H1 (cell line): Measurements from ENCODE around the gene METTL18. TPM values are rescaled to one million over a fixed set of nuclear protein-coding genes. Genes with fewer than 3 reads are reported as not detected.

Experiments used
- CTCF ChIA-PET: fragments of 300-600 bp; sonication (Branson Sonifier 250); formaldehyde crosslinking; loops from one replicate; lab custom pipeline; 2021; ENCODE audit not compliant: partially characterized antibody; lab: Charles Lee
- POLR2A ChIA-PET: fragments of 300-600 bp; sonication (Branson Sonifier 250); formaldehyde crosslinking; loops from one replicate; lab custom pipeline; 2021; ENCODE audit warnings: inconsistent platforms; ENCODE audit not compliant: partially characterized antibody; lab: Charles Lee
- DNase-seq, 2 experiments: peaks; one replicate each; pipeline versions ENCODE4 v3.0.0 to v3.0.0-alpha.2; 2010 to 2022; ENCODE audit warnings: low spot score in 2 of 2, low read depth in 1 of 2, mixed read lengths in 1 of 2
- FAIRE-seq: peaks from 2 replicates; lab custom pipeline; 2011; peaks lifted over from hg19 to GRCh38; lab: Jason Lieb, UNC
- H2AFZ ChIP-seq: 2 replicates; pipeline ENCODE4 v1.8.1; 2012; ENCODE audit warnings: low read length, inconsistent platforms
- H2AK5ac ChIP-seq: 2 replicates; pipeline ENCODE4 v1.6.1; 2013; ENCODE audit warnings: low read depth, low read length
- H2BK120ac ChIP-seq: replicated peaks from 2 replicates; pipeline ENCODE3; 2013; ENCODE audit warnings: low read depth, low read length, inconsistent platforms
- H2BK12ac ChIP-seq: 2 replicates; pipeline ENCODE4 v1.6.1; 2013; ENCODE audit warnings: low read depth, low read length
- H2BK15ac ChIP-seq: 2 replicates; pipeline ENCODE4 v1.6.1; 2013; ENCODE audit warnings: low read length
- H2BK20ac ChIP-seq: 2 replicates; pipeline ENCODE4 v1.6.1; 2013; ENCODE audit warnings: low read length
- H2BK5ac ChIP-seq: 2 replicates; pipeline ENCODE4 v1.6.1; 2013; ENCODE audit warnings: low read depth, low read length
- H3K14ac ChIP-seq: 2 replicates; pipeline ENCODE4 v1.6.1; 2013; ENCODE audit warnings: inconsistent platforms; ENCODE audit not compliant: insufficient read length
- H3K18ac ChIP-seq: 2 replicates; pipeline ENCODE4 v1.6.1; 2013; ENCODE audit warnings: low read length; ENCODE audit errors: extremely low read depth
- H3K23ac ChIP-seq: 2 replicates; pipeline ENCODE4 v1.6.1; 2013; ENCODE audit warnings: inconsistent platforms; ENCODE audit not compliant: insufficient read length
- H3K23me2 ChIP-seq: 2 replicates; pipeline ENCODE4 v1.6.1; 2013; ENCODE audit warnings: low read depth, low read length
- H3K27ac ChIP-seq: 2 replicates; pipeline ENCODE4 v1.6.1; 2011; ENCODE audit warnings: low read depth, low read length, inconsistent platforms
- H3K27me3 ChIP-seq, 4 experiments: replicated peaks in 1 of 4; 1 replicate in 1 of 4; 2 replicates in 3 of 4; pipeline versions ENCODE4 v1.6.1 to v1.8.1; 2011 to 2013; ENCODE audit warnings: low read length in 3 of 4, mild to moderate bottlenecking in 3 of 4, inconsistent platforms in 2 of 4, mixed read lengths in 2 of 4, moderate library complexity in 1 of 4; ENCODE audit not compliant: control insufficient read depth in 3 of 4, insufficient read depth in 3 of 4; ENCODE audit errors: extremely low read depth in 1 of 4
- H3K36me3 ChIP-seq, 4 experiments: 2 replicates each; pipeline versions ENCODE4 v1.6.1 to v1.8.1; 2011 to 2013; ENCODE audit warnings: mild to moderate bottlenecking in 4 of 4, low read length in 3 of 4, moderate library complexity in 2 of 4, control low read depth in 1 of 4, inconsistent platforms in 1 of 4; ENCODE audit not compliant: insufficient read depth in 4 of 4, control insufficient read depth in 2 of 4
- H3K4ac ChIP-seq: replicated peaks from 2 replicates; pipeline ENCODE3; 2013; ENCODE audit warnings: low read length, low read depth, mixed read lengths, inconsistent platforms; ENCODE audit not compliant: insufficient read length
- H3K4me1 ChIP-seq, 4 experiments: replicated peaks in 1 of 4; 1 replicate in 1 of 4; 2 replicates in 3 of 4; pipeline versions ENCODE4 v1.6.1 to v1.8.1; 2011 to 2013; ENCODE audit warnings: low read length in 3 of 4, inconsistent platforms in 2 of 4, mixed read lengths in 1 of 4; ENCODE audit not compliant: insufficient read depth in 4 of 4, control insufficient read depth in 3 of 4
- H3K4me2 ChIP-seq, 2 experiments: 2 replicates each; pipeline versions ENCODE4 v1.6.1 to v1.8.1; 2011 to 2013; ENCODE audit warnings: low read depth in 2 of 2, low read length in 2 of 2, control low read depth in 1 of 2, inconsistent platforms in 1 of 2, mild to moderate bottlenecking in 1 of 2; ENCODE audit not compliant: insufficient read depth in 1 of 2
- H3K4me3 ChIP-seq, 4 experiments: fragments of 200-600, 300-600 bp in 1 of 4; sonication (generic), shearing (Covaris generic), sonication (Bioruptor Twin) in 1 of 4; 2 replicates each; pipeline versions ENCODE4 v1.5.1 to v1.8.1; 2011 to 2016; ENCODE audit warnings: low read length in 4 of 4, low read depth in 3 of 4, control low read depth in 2 of 4, inconsistent platforms in 2 of 4, mild to moderate bottlenecking in 2 of 4, mixed read lengths in 1 of 4, moderate library complexity in 1 of 4; ENCODE audit not compliant: insufficient read depth in 2 of 4; ENCODE audit errors: extremely low read depth in 1 of 4
- H3K56ac ChIP-seq: replicated peaks from 2 replicates; pipeline ENCODE3; 2013; ENCODE audit warnings: low read depth, mild to moderate bottlenecking, mixed read lengths, low read length, inconsistent platforms; ENCODE audit not compliant: insufficient read length
- H3K79me1 ChIP-seq: 2 replicates; pipeline ENCODE4 v1.6.1; 2013; ENCODE audit warnings: low read depth, low read length, control low read depth
- H3K79me2 ChIP-seq, 2 experiments: 2 replicates each; pipeline versions ENCODE4 v1.6.1 to v1.8.1; 2012 to 2013; ENCODE audit warnings: low read length in 2 of 2, mild to moderate bottlenecking in 2 of 2, inconsistent platforms in 1 of 2; ENCODE audit not compliant: insufficient read depth in 2 of 2, control insufficient read depth in 1 of 2
- H3K9ac ChIP-seq, 4 experiments: replicated peaks in 1 of 4; 1 replicate in 1 of 4; 2 replicates in 3 of 4; pipeline versions ENCODE4 v1.6.1 to v1.8.1; 2011 to 2013; ENCODE audit warnings: low read depth in 3 of 4, low read length in 3 of 4, control low read depth in 2 of 4, mild to moderate bottlenecking in 2 of 4, moderate library complexity in 2 of 4, inconsistent platforms in 1 of 4; ENCODE audit errors: extremely low read depth in 1 of 4
- H3K9me3 ChIP-seq, 2 experiments: 2 replicates each; pipeline versions ENCODE4 v1.6.1 to v1.8.1; 2012 to 2013; ENCODE audit warnings: mild to moderate bottlenecking in 2 of 2, moderate library complexity in 2 of 2, control low read depth in 1 of 2, inconsistent platforms in 1 of 2, low read depth in 1 of 2, low read length in 1 of 2, mixed read lengths in 1 of 2; ENCODE audit not compliant: insufficient read depth in 2 of 2
- H4K20me1 ChIP-seq, 2 experiments: replicated peaks in 1 of 2; 2 replicates each; pipeline versions ENCODE3 to v1.8.1; 2011 to 2013; ENCODE audit warnings: inconsistent platforms in 2 of 2, low read length in 2 of 2, mild to moderate bottlenecking in 1 of 2; ENCODE audit not compliant: insufficient read depth in 2 of 2, control insufficient read depth in 1 of 2
- H4K5ac ChIP-seq: 2 replicates; pipeline ENCODE4 v1.6.1; 2013; ENCODE audit warnings: low read length, low read depth, mixed read lengths, inconsistent platforms; ENCODE audit not compliant: insufficient read length
- H4K8ac ChIP-seq: 2 replicates; pipeline ENCODE4 v1.8.0; 2013; ENCODE audit warnings: mild to moderate bottlenecking, moderate library complexity, low read length, inconsistent platforms; ENCODE audit not compliant: insufficient read depth; ENCODE audit errors: extremely low read depth
- H4K91ac ChIP-seq: replicated peaks from 2 replicates; pipeline ENCODE3; 2013; ENCODE audit warnings: low read length, mixed read lengths, inconsistent platforms; ENCODE audit not compliant: insufficient read length
- CHD1 ChIP-seq: IDR thresholded peaks from 2 replicates; pipeline ENCODE4 v1.6.1; 2012; ENCODE audit warnings: low read depth, low read length, improper control_type of control experiment
- EP300 ChIP-seq, 2 experiments: IDR thresholded peaks; 1 replicate in 1 of 2; 2 replicates in 1 of 2; pipeline ENCODE4 v1.6.1; 2011 to 2012; ENCODE audit warnings: low read depth in 2 of 2, low read length in 2 of 2, mild to moderate bottlenecking in 2 of 2, borderline replicate concordance in 1 of 2, inconsistent platforms in 1 of 2, moderate library complexity in 1 of 2
- GABPA ChIP-seq: IDR thresholded peaks from 2 replicates; pipeline ENCODE4 v1.6.1; 2011; ENCODE audit warnings: mild to moderate bottlenecking, low read length, moderate library complexity, borderline replicate concordance; ENCODE audit not compliant: insufficient read depth
- KDM1A ChIP-seq: fragments of 200-600, 300-600 bp; sonication (generic); IDR thresholded peaks from 2 replicates; pipeline ENCODE4 v1.7.1; 2016; ENCODE audit warnings: mild to moderate bottlenecking, low read length, borderline replicate concordance
- KDM5A ChIP-seq: fragments of 200-600 bp; IDR thresholded peaks from 2 replicates; pipeline ENCODE4 v1.7.1; 2012; ENCODE audit warnings: mild to moderate bottlenecking, low read length, inconsistent platforms, mixed read lengths
- MAX ChIP-seq: IDR thresholded peaks from 2 replicates; pipeline ENCODE4 v1.6.1; 2012; ENCODE audit warnings: inconsistent platforms
- RNF2 ChIP-seq: fragments of 200-900, 300-1000 bp; sonication (generic); IDR thresholded peaks from 2 replicates; pipeline ENCODE4 v1.7.1; 2016; ENCODE audit warnings: borderline replicate concordance, low read depth, mild to moderate bottlenecking, antibody characterized with exemption, low read length; ENCODE audit not compliant: poor library complexity, severe bottlenecking; ENCODE audit errors: missing control alignments
- SIRT6 ChIP-seq: IDR thresholded peaks from one replicate; pipeline ENCODE4 v1.7.1; 2012; ENCODE audit warnings: low read length, inconsistent platforms
- TAF1 ChIP-seq: IDR thresholded peaks from 2 replicates; pipeline ENCODE4 v1.6.1; 2011; ENCODE audit warnings: mild to moderate bottlenecking, low read depth, low read length
- TBP ChIP-seq: IDR thresholded peaks from 2 replicates; pipeline ENCODE4 v1.6.1; 2011; ENCODE audit warnings: low read depth, low read length, improper control_type of control experiment
- USF2 ChIP-seq: IDR thresholded peaks from 2 replicates; pipeline ENCODE4 v1.6.1; 2011; ENCODE audit warnings: low read length, improper control_type of control experiment
- WGBS, 2 experiments: shearing (Covaris generic) in 1 of 2; methylation state at CpG; one replicate each; pipeline versions ENCODE4 v1.1.6 to v1.1.7; 2013 to 2015; ENCODE audit warnings: low lambda C conversion rate in 2 of 2, mixed read lengths in 2 of 2, inconsistent platforms in 1 of 2, low coverage in 1 of 2, missing lambda C conversion rate in 1 of 2; ENCODE audit not compliant: insufficient replicate concordance in 2 of 2, insufficient coverage in 1 of 2, insufficient read length in 1 of 2; ENCODE audit errors: extremely low coverage in 1 of 2, missing lambda C conversion rate in 1 of 2; 5-methylcytosine and 5-hydroxymethylcytosine counted together
- polyA plus RNA-seq, 7 experiments: library from polyadenylated mRNA; depleted of rRNA in 3 of 7; stranded (reverse) in 5 of 7; unstranded in 2 of 7; fragments of >200 nt in 5 of 7; fragments of 200-250 nt in 2 of 7; gene quantifications; 1 replicate in 5 of 7; 2 replicates in 1 of 7; 4 replicates in 1 of 7; pipeline versions ENCODE4 v1.2.1 to v1.2.3, GENCODE V29; 2011 to 2013; ENCODE audit warnings: missing spikeins in 2 of 7, mixed read lengths in 2 of 7
- total RNA-seq: library from RNA; stranded (reverse); fragmentation: NEBNext Ultra II Directional; extraction: Animal tissue kit (Norgen Biotek cat#: 25700); gene quantifications from 2 replicates; pipeline ENCODE4 v1.2.1, GENCODE V29; 2021

METTL18 gene
- total and polyA plus RNA-seq, 2 of the 8 experiments (the other 6 are each of a cell fraction or from before 2014, with no cell fraction given) = 1.4 to 7.6 TPM

- no peak for FAIRE-seq
- Histone ChIP-seq H2BK15ac (no peak overlapping the region), H3K27ac (no peak overlapping the region), H3K79me1 (no peaks in the 10 kb centered on the region; the same call in 1 of the 2 replicates), H3K23ac (no peak overlapping the region), H3K36me3 (peaks cover 0 to 4% (median 1%) of the 10 kb centered on the region in 4 experiments; a peak in 1 of 8 replicates), H3K4ac (no peak overlapping the region), H3K9me3 (peaks cover 4 to 6% of the 10 kb centered on the region in 2 experiments; a peak in 3 of 4 replicates), H2BK120ac (no peak overlapping the region), H2BK20ac (no peak overlapping the region), H3K4me3 (peak overlapping the region; percentile 67 to 98 (median 90); a peak in 7 of 8 replicates), H3K4me1 (peaks cover 0 to 6% (median 4%) of the 10 kb centered on the region in 4 experiments; a peak in 3 of 7 replicates), H3K18ac (no peak overlapping the region), H2BK5ac (no peak overlapping the region), H3K56ac (no peak overlapping the region), H3K79me2 (peaks cover 0 to 33% of the 10 kb centered on the region in 2 experiments; a peak in 2 of 4 replicates), H3K14ac (no peak overlapping the region), H2BK12ac (no peak overlapping the region), H3K23me2 (peaks cover 5% of the 10 kb centered on the region), H4K5ac (no peak overlapping the region), H3K27me3 (no peaks in the 10 kb centered on the region), H2AFZ (0 out of 2 replicates have a peak overlapping the region, but pooled peaks have one; percentile 43), H4K91ac (no peak overlapping the region), H4K8ac (no peak overlapping the region), H2AK5ac (no peak overlapping the region), H3K9ac (peak overlapping the region in 3 of 4 experiments; percentile 95 to 98 (median 97); a peak in 3 of 7 replicates), H4K20me1 (no peaks in the 10 kb centered on the region), H3K4me2 (peak overlapping the region; percentile 77 to 78)
- no peak for DNase-seq
- ChIA-PET CTCF (interaction anchor here (1.3 to 1.6 kb wide), 4 partner anchors 11 to 192 kb away, joined by 3 to 8 read pairs (median 4); no protein-coding TSS in a partner anchor), POLR2A (interaction anchor here (0.7 to 3.0 kb wide), 4 partner anchors 11 to 100 kb away, joined by 3 to 12 read pairs (median 4); partner anchors contain the start of gene SCYL3)
- 62% methylated on average over 1 of the region's 1 CpG; no CpG with 5 or more reads in 1 of the 2 experiments for WGBS, 2 experiments
- no peak for TF ChIP-seq EP300 (IDR thresholded peaks at IDR 0.05; ENCODE audit: borderline replicate concordance in 1 of 2, low read depth in 2 of 2, low read length in 2 of 2)
- TF ChIP-seq TAF1 = no peak
- TF ChIP-seq USF2 = no peak
- no peak for TF ChIP-seq MAX
- TF ChIP-seq CHD1 = no peak
- no peak for TF ChIP-seq TBP
- no peak for TF ChIP-seq GABPA
- TF ChIP-seq KDM1A = no peak
- no peak for TF ChIP-seq KDM5A
- no peak for TF ChIP-seq RNF2
- no peak for TF ChIP-seq SIRT6
Observed at GRCh38 chr1:169793730-169794129, 977 bp downstream of the METTL18 start.
